GM21786 (cell line): ENCODE data around the gene SCARF2.

Source experiments
- ATAC-seq: cut with Tn5 transposase; IDR thresholded peaks from one replicate; pipeline ENCODE4 v1.9.1; 2021; ENCODE audit not compliant: unreplicated experiment

The SCARF2 gene

DNA sequence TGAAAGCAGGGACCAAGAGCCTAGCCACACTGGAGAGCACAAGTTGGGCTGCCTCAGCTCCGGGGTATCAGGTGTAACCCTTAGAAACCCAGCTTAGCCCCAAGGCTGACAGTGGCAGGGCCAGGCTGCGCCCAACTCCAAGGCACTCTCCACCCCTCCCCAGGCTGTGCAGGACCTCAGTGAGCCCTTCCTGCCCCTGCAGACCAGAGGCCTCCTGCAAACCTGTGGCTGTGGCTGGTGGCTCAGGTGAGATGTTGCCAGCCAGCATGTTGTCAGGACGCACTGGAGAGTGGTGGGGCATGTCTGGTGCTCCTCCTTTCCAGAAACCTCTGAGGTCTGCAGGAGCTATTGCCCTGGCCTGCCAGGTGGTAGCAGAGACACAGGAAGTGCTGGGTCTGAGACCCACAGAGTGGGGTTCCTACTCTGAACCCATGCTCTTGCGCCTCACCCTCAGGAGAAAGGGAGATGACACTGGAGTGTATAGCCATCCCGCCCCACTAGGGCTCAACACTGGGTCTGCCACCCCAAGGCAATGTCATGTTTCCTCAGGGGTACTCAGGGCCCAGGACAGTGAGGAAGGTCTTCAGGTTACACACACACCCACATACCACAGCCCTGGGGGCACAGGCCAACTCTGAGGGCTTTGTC is 2.4 kb upstream of the SCARF2 start:
- ATAC-seq, result no peak

DNA sequence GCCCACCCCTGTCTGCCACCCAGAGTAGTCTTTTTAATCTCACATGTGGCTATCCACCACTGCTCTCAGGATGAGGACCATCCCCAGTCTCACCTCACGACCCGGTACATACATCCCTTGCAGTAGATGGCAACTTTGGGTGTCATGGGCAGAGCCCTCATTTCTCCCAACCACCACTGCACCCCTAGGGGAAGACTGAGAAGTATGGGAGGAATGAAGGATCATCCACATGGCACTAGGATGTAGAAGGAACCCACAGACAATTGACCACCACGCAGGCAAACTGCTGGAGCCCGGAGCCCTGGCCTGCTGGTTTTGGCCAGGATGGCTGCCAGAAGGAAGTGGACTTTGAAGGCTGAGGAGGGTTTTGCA is 1.9 kb upstream of the SCARF2 start:
- ATAC-seq, result no peak

DNA sequence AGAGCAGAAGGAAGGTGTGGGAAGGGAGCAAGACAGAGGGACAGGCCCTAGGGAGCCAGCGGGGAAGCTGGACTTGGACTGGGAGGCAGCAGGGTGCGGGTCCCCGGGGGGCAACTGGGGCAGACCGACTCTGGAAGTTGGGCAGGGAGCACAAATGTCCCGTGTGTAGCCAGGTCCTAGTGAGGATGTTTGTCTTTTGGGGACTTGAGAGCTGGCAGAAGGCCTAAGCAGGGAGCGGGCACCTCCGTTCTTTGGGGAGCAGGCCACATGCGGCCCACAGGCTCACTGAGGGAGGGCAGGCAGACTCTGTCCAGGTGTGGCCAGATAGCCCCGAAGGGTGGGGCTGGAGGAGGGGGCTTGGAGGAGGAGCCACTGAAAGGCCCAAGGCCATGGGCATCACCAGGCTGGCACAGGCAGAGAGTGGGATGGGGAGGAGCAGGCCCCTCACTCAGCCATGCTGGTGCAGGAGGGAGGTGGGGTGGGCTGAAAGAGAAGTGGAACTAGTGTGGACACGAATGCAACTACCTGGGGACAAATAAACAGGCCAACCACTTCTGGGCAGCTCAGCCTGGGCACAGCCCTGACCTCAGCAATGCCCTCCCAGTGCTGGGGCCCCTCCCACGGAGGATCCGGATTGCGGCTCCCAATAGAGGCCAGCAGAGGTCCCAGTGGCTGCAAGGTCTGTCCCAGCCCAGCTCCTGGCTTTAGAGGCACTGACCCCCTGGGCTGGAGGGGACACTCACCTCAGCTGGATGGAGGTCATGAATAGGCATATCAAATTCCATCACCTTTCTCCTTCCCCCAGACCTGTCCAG is 1.3 kb upstream of the SCARF2 start:
- no peak for ATAC-seq

DNA sequence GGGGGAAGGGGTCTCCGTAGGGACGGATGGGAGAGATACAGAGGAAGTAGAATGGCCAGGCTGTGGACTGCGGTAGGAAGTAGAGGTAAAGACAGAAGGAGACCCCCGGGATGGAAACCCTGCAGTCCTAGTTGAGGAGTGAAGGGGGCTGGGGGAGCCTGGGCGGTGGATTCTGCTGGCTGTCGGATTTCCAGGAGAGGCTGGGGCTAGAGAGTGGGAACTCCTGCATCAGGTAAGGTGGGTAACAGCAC is 727 bp upstream of the SCARF2 start:
- ATAC-seq, result no peak

DNA sequence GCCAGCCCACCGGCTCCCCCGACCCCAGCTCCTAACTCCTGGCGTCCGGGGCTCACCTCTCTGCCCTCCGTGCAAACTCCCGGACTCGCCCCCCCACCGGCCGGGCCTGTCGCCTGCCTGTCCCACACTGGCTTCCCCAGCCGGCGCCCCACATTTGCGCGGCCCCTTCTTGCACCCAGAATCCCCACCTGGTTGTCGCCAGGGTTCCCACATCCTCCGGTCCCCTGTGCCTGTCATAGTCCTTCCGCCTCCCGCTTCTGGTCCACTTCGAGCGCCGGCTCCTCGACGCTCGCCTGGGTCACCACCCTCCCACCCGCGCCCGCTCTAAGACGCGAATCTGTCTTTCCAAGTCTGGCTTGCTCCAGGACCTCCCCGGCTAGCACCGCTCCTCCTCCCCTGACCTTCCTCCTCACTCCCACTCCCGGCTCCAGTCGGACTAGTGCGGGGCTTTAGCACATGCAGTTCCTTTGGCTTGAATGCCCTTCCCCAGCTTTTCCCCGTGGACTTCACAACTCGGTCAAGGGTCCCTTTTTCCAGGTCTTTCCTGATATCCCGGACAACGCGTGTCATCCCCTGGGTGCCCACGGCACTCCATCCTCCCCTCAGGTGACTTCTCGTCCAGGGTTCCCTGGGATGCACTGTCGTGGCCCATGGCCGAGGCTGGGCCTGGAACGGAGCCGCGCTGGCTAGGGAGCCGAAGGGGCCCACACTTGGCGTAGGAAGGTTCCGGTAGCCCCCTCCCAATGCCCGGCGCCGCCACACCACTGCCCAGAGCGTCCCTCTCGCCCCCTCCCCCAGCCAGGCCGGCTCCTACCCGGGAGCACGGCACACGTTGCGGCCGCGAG is 635 bp downstream of the SCARF2 start:
- ATAC-seq, result no peak

DNA sequence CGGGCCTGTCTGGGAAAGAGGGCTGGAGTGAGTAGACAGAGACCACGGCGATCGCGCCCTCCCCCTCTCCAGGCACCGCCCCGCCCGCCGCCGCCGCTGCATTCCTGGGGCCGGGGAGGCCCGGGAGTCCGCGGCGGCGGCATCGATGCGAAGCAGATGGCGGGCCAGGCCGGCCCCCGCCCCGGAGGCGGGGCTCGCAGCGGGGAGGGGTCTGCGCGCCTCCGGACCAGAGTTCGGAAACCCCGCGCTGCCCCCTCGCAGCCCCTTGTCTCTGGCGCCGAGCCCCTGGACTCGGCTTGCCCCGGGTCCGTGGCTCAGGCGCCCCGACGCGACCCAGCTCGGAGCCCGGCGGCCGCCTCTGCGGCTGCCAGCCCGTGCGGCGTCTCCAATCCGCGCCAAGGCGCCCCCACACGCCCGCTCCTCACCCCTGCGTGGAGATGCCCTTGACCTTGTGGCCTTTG is 1.3 kb downstream of the SCARF2 start:
- ATAC-seq, result no peak

DNA sequence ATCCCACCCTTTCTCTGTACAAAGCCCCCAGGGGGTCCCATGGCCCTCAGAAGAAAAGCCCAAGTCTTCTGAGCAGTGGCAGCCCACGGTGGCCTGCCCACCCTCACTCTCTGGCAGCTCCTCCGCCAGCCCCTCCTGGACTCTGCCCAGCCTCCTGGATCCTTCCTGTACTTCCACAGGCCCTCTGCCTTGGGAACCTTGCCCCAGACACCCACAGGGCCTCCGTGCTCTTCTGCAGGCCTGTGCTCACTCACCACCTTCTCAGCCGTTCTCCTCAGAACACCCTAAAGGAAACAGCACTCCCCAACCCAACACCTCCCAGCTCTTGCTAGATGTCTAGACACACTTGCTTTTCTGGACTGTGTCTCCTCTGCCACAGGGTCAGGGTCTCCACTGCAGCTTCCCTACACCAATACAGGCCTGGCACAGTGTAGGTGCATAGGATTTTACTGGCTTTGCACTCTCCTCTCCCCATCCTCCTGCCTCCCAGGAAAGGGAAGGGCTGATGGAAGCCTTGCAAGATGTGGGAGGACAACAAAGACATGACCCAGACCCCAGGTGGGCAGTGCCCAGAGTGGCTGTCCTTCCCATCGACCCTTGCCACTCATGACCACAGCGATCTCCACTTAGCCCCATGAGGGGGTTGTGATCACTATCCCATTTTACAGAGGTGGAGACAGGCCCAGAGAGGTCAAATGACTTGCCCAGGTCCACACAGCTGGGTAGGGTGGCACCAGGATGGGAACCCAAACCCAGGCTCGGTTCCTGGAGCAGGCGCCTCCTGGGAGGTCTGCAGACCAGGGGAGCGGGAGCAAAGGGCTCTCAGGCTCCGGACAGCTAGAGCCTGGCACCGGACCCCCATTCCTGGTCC is 2.0 kb downstream of the SCARF2 start:
- ATAC-seq, result no peak

DNA sequence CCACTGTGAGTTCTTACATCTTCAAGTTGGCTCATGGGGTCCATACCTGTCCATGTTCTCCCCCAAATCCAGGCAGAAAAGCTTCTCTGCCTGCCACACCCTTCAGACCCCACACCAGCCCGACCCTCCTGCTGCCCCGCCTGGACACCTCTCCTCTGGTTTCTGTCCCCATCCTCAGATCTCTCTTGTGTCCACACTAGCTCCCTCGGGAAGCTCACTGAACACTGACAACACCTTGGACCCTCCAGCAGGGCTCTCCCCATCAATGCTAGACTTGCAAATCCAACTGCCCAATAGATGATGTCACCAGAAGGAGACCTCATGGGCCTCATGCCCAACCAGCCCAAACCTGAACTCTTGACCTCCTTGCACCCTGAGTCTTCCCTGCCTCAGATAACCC is 2.9 kb downstream of the SCARF2 start:
- ATAC-seq, result no peak

DNA sequence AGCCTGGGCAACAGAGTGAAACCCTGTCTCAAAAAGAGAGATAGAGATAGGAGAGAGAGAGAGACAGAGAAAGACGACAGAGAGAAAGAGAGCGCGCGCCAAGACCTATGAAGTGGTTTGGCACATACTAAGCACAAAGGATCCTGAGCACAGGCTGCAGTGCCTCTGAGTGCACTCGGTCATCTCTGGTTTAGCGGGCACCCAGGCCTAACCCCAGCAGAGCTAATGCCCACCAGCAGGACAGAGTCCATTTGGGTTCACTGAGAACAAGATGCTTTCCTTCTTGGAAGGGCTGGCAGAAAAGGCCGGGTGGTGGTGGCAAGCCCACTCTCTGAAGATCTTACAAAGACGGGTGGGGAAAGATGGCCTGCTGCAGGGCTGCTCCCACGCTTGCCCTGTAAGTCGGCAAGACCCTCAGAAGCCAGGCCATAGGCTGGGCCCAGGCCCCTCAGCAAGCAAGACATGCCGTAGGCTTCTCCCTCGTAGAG is 3.3 kb downstream of the SCARF2 start:
- no peak for ATAC-seq

DNA sequence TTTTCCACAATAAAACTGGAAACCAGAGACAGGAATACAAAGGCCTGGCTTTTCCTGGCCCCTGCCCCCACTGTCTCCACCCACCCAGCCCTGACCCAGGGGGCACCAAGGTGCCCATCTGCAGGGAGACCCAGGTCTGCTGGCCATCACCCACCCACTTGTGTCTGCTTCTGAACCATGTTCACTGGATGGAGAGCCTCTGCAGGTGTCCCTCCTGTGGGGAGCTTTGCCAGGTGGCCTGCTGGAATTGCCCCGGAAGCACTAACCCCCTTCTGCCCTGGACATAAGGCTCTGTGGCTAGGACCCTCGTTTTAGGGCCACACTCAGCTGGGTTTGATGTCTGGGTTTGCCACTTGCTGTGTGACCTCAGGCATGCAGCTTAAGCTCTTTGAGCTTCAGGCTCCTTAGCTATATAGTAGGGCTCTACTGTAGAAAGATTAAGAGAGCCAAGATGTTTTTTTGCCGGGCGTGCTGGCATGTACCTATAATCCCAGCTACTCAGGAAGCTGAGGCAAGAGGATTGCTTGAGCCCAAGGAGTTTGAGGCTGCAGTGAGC is 3.9 kb downstream of the SCARF2 start:
- no peak for ATAC-seq

DNA sequence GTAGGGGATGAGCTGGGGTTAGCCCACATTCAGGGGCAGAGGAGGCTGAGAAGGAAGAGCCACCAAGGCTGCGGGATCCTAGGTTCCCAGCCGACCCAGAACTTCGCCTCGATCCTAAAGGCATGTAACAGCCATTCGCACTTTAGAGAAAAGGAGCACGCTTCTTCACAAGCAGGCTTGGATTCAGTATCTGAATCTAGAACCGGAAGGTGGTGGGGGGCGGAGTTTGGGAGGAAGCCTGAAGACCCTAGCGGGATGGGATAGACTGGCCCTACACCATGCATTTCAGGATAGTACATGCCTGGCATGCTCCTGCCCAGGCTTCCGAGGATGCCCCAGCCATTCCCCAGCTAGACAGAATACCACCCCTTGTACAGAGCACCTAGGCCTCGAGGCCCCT is 4.4 kb downstream of the SCARF2 start:
- no peak for ATAC-seq

DNA sequence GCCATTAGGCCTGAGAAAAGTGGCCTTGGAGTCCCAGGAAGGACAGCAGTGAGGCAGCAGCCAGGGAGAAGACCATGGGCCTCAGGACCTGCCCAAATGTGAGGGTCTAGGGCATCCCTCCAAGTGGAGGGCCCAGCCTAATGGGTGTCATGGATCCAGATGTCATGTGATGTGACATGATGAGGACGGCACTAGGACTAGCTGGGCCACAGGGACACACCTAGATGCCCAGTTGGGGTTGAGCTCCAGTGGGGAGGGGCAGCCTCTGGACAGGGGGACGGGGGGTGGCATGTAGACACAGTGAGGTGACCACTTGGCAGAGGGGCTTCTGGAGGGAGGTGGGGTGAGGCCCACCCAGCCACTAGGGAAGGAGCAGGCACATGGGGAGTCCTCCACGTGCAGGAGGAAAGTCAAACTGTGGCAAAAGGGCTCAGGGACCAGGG is 5.4 kb downstream of the SCARF2 start:
- no peak for ATAC-seq

DNA sequence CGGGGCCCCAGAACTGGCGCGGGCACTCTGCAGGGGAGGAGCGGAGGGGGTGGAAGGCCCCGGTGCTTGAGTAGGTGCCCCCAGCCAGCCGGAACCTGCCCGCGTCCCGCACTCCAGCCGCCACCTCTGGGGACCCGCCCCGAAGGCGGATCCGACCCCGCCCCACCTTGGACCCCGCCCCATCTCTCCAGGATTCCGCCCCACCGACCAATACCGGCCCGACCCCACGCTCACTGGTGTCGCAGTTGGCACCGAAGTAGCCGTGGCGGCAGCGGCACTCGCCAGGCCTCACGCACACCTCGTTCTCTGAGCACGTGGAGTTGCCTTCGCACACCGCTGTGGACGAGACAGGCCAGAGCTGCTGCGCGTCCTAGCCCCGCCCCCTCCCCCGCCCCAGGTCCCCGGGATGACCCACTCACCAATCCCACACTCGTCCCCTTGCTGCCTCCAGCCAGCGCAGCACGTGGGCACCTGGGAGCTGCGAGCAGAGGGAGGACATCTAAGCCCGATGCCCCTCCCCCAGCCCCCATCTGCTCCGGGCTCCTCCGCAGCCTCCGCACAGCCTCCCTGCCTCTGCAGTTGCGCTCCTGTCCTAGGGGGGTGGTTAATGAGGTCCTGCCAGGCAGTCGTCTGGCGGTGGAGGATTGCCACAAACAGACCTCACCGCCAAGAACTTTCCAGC is 6.0 kb downstream of the SCARF2 start:
- no peak for ATAC-seq

DNA sequence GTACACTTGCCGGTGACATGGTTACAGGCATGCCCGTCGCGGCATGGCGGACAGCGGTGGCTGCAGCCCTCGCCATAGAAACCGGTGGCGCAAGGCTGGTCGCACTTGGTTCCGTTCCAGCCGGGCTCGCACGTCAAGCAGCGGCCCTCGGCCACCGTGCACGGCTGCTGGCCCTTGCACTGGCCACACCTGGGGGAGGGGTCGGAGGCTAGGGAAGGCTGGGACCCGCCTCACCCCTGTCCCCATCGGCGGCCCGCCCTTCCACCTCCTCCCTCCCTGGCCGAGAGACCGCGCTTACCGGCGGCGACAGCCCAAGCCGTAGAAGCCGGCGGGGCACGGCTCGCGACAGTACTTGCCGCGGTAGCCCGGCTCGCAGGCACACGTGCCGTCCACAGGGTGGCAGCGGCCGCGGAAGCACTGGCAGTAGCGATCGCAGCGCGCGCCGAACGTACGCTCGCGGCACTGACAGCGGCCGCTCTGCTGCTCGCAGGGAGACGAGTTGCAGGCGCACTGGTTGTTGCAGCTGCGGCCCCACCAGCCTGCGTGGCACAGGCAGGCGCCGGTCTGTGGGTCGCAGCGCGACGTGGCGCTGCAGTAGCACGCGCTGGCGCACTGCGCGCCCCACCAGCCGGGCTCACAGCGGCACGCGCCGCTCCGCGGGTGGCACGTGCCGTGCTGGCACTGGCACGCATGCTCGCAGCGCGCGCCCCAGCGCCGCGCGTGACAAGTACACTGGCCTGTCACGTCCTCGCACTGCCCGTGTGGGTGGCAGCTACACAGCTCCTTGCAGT is 6.7 kb downstream of the SCARF2 start:
- ATAC-seq, result no peak

DNA sequence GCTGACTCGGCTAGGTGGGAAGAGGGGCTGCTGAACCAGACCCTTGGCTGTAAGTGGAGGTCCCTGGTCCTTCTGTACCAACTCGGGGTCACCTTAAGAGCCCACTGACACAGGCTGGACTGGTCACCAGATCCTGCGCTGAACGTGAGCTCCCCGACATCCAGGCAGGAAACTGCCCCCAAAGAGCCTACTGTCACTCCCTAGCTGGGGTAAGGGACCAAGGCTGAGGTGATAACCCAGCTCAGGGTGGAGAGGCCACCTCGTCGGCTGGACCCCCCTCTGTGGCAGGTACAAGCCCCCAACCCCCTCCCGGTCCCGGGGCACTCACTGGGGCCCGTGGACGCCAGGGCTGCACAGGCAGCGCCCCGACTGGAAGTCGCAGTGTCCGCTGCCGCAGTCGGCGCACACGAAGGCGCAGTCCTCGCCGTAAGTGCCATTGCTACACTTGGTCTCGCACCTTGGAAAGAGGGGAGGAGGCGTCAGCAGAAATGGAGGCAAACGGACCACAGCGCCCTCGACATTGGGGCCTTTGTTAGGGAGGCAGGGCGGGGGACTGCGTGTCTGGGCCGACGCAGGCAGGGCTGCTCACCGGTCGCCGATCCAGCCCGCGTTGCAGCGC is 7.4 kb downstream of the SCARF2 start:
- no peak for ATAC-seq

DNA sequence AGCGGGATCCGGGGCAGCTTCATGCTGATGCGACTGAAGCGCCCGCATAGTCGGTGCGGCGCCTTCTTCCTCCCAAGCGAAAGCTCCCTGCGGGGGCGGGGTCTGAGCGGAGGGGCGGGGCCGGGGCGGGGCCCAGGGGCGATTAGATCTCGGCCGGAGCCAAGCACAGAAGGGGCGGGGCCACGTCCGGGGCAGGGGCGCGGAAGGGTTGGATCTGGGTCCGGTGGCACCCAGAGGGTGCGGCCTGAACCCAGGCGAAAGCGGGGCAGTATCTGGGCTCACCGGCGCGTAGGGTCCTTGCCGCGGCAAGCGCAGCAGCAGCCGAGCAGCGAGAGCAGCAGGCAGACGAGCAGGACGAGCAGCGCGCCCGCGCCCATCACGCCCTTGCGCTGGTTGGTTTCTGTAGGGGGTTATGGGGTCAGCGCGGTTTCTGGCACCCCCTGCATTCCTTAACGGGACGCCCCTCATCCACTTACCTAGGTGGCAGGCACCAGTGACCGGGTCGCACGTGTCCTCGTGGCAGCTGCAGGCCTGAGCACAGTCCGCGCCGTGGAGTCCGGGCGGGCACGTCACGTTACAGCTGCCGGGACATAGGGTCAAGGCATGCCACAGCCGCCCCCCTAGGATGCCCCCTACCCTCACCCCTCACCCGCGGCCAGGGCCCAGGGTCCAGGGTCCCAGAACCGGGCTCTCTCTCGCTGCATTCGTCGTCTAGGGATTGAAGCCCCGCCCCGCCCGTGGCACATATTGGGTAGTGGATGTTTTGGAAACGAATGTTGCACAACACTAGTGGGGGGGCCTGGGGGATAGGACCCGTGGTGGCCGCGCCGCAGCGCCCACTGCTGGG is 8.1 kb downstream of the SCARF2 start:
- ATAC-seq, result no peak

DNA sequence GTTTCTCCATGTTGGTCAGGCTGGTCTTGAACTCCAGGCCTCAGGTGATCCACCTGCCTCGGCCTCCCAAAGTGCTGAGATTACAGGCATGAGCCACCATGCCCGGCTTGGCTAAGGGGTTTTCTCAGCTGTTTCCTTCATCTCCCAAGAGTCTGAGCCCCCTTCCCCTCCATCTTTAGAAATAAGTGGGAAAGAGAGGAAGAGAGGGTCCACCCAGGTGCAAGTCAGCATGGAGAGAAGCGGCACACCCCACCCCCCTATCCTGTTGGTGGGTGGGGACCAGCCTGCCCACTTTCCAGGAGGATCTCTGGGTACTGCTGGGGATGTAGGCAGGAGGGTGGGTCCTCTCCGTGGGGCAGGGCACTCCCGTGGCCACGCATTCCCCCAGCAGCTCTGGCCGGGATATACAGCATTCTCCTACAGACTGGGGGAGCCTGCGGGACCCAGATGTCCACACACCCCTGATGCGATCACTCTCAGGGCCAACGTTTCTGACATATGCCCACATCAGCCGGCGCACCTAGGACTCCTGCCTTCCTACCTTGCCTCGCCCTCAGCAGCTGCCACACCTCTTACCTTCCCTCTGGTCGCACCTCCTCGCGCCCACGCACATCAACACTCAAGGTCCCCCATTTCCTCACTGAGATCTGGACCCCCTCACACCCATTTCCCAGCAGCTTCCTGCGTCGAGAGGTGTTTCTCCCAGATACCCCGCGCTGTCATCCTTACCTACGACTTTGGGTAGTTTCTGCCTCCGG is 8.9 kb downstream of the SCARF2 start:
- ATAC-seq, result no peak
